Measurements from ENCODE around the gene FRAS1.

The FRAS1 gene

DNA sequence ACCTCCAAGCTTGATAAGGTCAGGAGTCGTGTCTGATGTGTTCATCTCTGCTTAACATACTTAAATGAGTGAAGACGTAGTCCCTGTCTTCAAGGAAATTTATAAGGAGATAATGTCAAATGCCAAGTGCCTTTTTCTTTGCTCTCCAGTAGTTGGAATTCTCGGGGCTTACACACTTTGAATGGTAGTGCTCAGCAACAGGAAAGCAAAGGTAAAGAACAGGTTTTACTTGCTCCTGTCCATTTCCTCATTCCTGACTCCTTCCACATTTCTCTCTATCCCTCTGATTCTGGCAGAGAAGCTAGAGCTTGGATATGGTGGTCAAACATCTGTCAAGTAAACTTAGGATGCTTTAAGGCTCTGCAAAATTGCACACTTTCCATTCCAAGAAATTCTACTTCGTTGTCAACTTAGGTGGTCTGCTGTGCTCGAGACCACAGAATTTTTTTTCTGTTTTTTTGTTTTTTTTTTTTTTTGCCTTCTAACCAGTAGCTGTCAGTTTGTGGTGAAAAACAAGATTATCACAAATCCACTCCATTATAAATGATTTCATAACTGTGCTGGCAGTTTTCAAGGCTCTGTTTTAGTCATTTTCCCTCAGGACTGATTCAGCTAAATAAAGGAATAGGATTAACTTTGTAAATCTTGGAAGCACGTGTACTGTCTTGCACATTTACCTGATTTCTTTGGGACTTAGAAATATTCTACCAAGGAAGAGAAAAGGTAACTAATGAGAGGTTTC, 313.7 kb downstream of the FRAS1 start:
- DNase-seq (ENCODE audit: low read depth in 2 of 2) = no peak

GRCh38 chr4:78372355-78372988, 315.3 kb downstream of the FRAS1 start:
- DNase-seq (ENCODE audit: low read depth in 2 of 2) = no peak

DNA sequence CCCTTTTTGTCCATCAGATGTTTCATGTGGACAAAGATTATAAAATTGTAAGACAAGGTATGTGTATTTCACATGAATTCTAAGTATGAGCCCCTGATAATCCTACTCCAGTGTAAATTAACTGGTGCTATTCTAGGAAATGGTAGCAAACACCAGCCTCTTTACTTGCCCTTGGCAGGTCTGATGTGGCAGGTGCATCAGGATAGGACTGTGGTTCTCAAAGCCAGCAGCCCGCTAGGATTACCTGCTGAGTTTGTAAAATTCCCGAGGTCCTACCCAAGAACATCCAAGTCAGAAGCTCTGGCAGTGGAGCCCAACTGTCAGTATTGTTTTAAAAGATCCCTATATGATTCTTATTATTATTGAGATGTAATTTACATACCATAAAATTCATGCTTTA, 320.4 kb downstream of the FRAS1 start:
- no peak for DNase-seq (ENCODE audit: low read depth in 2 of 2)

DNA sequence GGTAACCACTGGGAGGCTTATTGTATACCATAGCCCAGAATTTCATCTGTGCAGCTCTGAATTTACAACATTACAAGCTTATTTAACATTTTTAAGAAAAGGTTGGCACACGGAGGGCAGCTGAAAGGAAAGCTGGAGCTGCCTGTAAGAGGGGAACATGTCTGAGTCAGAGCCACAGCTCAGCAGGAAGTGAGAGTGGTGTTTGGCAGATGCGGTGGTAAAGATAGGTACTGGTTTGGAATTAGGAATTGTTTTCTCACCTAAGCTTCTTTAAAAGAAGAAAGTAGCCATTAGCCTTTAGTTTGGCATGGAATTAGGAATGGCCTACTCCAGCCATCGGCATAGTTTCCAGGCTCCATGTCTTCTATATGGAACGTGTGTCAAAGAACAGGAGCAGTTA, 321.9 kb downstream of the FRAS1 start:
- no peak for DNase-seq (ENCODE audit: low read depth in 2 of 2)

GRCh38 chr4:78379991-78380729, 323.0 kb downstream of the FRAS1 start:
- DNase-seq (ENCODE audit: low read depth in 2 of 2) = no peak

DNA sequence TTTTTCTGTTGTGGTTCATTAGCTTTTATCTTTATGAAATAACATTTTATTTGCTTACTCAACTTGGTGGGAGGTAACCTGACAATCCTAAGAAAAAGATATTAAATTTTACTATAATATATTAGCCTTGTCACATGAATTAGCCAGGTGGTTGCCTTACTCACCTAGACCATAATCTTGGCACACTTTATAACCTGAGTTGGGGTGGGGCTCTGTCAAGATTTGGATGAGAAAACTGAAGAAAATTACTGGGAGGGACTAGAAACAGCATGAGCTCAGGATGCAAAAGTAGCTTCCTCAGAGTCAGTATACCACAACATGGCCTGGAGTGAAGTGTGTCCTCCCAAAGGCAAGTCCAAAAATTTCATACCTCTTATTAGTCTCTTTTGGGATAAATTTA, 329.6 kb downstream of the FRAS1 start:
- DNase-seq (ENCODE audit: low read depth in 2 of 2) = no peak

DNA sequence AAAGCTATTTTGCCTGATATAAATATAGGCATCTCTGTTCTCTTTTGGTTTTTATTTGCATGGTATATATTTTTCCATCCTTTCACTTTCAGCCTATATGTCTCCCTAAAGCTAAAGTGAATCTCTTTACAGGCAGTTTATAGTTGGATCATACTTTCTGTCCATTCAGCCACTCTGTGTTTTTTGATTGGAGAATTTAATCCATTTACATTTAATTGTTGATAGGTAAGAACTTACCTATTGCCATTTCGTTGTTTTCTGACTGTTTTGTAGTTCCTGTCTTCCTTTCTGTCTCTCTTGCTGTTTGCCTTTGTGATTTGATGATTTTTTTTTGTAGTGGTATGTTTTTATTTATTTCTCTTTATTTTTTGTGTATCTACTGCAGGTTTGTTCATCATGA, 338.5 kb downstream of the FRAS1 start:
- no peak for DNase-seq (ENCODE audit: low read depth in 2 of 2)

DNA sequence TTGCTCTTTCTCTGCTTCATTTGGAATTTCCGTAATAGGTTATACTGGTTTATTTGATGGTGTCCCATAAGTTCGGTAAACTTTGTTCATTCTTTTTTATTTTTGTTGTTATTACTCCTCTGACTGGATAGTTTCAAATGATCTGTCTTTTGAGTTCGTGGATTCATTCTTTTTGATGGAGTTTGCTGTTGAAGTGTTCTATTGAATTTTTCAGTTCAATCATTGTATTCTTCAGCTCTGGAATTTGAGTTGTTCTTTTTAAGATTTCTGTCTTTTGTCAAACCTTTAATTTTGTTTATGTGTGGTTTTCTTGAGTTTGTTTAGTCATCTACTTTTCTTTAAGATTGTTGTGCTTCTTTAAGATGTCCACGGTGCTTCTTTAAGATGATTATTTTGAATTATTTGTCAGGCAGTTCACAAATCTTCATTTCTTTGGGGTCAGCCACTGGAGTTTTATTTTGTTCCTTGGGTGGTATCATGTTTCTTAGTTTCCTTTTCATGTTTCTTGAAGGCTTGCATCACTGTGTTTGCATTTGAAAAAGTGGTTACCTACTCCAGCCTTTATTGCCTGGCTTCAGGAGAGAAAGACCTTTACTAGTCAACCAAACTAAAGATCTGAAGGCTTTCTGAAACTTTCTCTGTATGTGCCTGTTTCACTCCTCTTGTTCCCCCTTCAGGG, 339.6 kb downstream of the FRAS1 start:
- DNase-seq (ENCODE audit: low read depth in 2 of 2) = no peak

GRCh38 chr4:78397292-78397630, 340.1 kb downstream of the FRAS1 start:
- DNase-seq (ENCODE audit: low read depth in 2 of 2) = no peak

GRCh38 chr4:78409612-78410202, 352.6 kb downstream of the FRAS1 start:
- no peak for DNase-seq (ENCODE audit: low read depth in 2 of 2)

DNA sequence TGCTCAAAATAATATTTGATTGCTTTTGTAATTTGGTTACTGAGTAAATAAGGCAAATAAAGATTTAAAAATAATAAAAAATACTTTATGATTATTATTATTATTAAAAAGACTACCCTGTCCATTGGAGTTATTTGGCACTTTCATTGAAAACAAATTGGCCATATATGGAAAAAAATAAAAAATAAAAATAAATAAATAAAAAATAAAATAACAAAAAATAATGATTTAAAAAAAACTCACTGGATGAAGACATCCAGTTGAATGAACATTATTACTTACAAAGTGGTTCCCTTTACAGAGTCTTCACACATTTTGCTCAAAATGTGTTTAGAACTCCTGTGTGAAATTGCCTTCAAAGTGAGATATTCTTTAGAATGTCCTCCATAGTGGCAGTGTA, 353.1 kb downstream of the FRAS1 start:
- DNase-seq (ENCODE audit: low read depth in 2 of 2) = no peak

GRCh38 chr4:78410676-78411075, 353.6 kb downstream of the FRAS1 start:
- no peak for DNase-seq (ENCODE audit: low read depth in 2 of 2)

GRCh38 chr4:78414116-78414515, 357.0 kb downstream of the FRAS1 start:
- no peak for DNase-seq (ENCODE audit: low read depth in 2 of 2)

- DNase-seq (ENCODE audit: low read depth in 2 of 2) = no peak
Measured at GRCh38 chr4:78417603-78418002, 360.5 kb downstream of the FRAS1 start.

- DNase-seq (ENCODE audit: low read depth in 2 of 2) = no peak
Measured at GRCh38 chr4:78418406-78418805, 361.3 kb downstream of the FRAS1 start.

- no peak for DNase-seq (ENCODE audit: low read depth in 2 of 2)
Measured at GRCh38 chr4:78423790-78424189, 366.7 kb downstream of the FRAS1 start.

DNA sequence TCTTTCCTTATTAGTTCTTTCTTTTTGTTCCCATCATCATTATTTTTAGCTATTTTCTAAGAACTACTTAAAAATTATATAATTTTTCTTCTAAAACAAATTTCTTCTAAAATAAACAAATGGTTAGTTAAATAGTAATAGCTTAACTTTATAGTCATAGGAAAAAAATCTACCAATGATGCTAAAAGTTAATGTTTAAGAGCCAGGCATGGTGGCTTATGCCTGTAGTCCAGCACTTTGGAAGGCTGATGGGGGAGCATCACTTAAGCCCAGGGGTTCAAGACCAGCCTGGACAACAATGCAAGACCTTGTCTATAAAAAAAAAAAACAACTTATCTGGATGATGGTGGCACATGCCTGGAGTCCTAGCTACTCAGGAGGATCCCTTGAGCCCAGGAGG, 367.3 kb downstream of the FRAS1 start:
- DNase-seq (ENCODE audit: low read depth in 2 of 2) = no peak

DNA sequence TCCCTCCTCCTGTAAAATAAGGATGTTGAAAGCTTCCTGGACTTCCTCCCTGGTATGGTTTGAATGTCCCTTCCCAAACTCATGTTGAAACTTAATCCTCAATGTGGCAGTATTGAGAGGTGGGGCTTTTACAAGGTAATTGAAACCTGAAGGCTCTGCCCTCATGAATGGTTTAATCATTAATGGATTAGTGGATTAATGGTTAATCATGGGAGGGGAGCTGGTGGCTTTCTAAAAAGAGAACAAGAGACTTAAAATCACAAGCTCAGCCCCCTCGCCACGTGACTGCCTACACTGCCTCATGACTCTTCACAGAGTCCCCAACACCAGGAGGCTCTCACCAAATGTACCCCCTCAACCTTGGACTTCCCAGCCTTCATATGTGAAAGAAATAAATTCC, 369.8 kb downstream of the FRAS1 start:
- DNase-seq (ENCODE audit: low read depth in 2 of 2) = no peak

- DNase-seq (ENCODE audit: low read depth in 2 of 2) = no peak
Measured at GRCh38 chr4:78428996-78429395, 371.9 kb downstream of the FRAS1 start.

- no peak for DNase-seq (ENCODE audit: low read depth in 2 of 2)
Measured at GRCh38 chr4:78432896-78433295, 375.8 kb downstream of the FRAS1 start.

DNA sequence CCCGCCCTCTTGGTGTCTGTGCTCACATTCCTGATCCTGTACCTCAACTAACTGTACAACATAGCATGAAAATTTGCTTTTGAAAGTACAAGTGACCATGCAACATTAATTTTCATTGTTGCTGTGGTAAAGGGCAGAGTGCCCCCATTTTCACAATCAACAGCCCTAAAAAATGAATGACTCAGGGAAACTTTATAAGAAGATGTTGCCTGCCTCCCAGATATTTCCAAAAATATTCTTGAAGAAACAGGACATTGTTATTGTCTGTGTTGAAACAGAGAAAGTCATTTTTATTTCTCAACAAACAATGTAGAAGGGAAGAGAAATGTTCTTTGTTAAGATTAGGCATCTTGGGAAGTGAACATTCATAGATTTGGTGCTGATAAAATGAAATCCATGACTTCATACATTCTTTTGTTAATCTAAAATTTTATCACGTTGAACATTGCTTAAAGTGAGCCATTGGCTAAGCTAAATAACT, 380.5 kb downstream of the FRAS1 start:
- no peak for DNase-seq (ENCODE audit: low read depth in 2 of 2)

- DNase-seq (ENCODE audit: low read depth in 2 of 2) = no peak
Measured at GRCh38 chr4:78439328-78439727, 382.2 kb downstream of the FRAS1 start.

Data from stimulated activated CD4-positive, alpha-beta T cell treated with anti-CD3 and anti-CD28 coated beads, Interleukin-1b, Interleukin-23, amount 100 ng/mL, for 4 hours (primary cell).